Lower leg skin (tissue), 4 donors: ENCODE measurements around the gene NOTCH1. TPM values are rescaled to one million over a fixed set of nuclear protein-coding genes. Genes with fewer than 3 reads are reported as not detected.

ENCODE experiments used
- DNase-seq, 2 donors: peaks; one replicate each; pipeline ENCODE4 v3.0.0-alpha.2; 2019; ENCODE audit warnings: low spot score in 2 of 2
- H3K4me3 ChIP-seq: fragments of 200-600 bp; sonication (generic); 2 replicates; pipeline ENCODE4 v1.5.1; 2017; ENCODE audit warnings: mild to moderate bottlenecking, low read depth; ENCODE audit not compliant: poor library complexity, severe bottlenecking
- CTCF ChIP-seq, 3 donors: fragments of 450-650 bp; IDR thresholded peaks; one replicate each; pipeline ENCODE4 v1.5.1; 2016; ENCODE audit warnings: antibody characterized with exemption in 3 of 3, mild to moderate bottlenecking in 3 of 3, moderate library complexity in 2 of 3
- POLR2A ChIP-seq, 2 donors: fragments of 450-650 bp; IDR thresholded peaks; one replicate each; pipeline ENCODE4 v1.6.1; 2016 to 2017; ENCODE audit warnings: antibody characterized with exemption in 2 of 2, mild to moderate bottlenecking in 1 of 2, moderate library complexity in 1 of 2
- WGBS, 2 donors: methylation state at CpG; one replicate each; pipeline ENCODE4 v1.1.5; 2018; 5-methylcytosine and 5-hydroxymethylcytosine counted together
- intact Hi-C: fragments of 100-400 bp; cut with DNase I; formaldehyde crosslinking; loops from one replicate; pipeline ENCODE4 v1.15.0; 2023; ENCODE audit warnings: low total_unique reads
- total RNA-seq, 4 donors: library from RNA; depleted of rRNA; stranded (reverse); fragments of >200 nt; gene quantifications; one replicate each; pipeline ENCODE4 v1.1.0, GENCODE V29; 2016

Gene NOTCH1
- total RNA-seq, 4 donors from 2014 or later: 79.7 to 95.3 (median 82.8) TPM

GRCh38 chr9:136533775-136534157, 12.1 kb downstream of the NOTCH1 start:
- DNase-seq: peak in 1 of 2 donors; percentile 95
- H3K4me3 ChIP-seq: no peak overlapping the region
- intact Hi-C loops: no loop called here
- WGBS, 2 donors: 42 to 43% methylated on average over 20 to 22 of the region's 22 CpGs
- TF ChIP-seq CTCF (IDR thresholded peaks at IDR 0.05) (no peak), POLR2A (IDR thresholded peaks at IDR 0.05) (no peak)

- intact Hi-C loops: no loop called here
- 57 to 60% methylated on average over 19 to 22 of the region's 35 CpGs for WGBS, 2 donors
- H3K4me3 ChIP-seq: no peak overlapping the region
- no peak for DNase-seq
- no peak for TF ChIP-seq POLR2A (IDR thresholded peaks at IDR 0.05)
- TF ChIP-seq CTCF (IDR thresholded peaks at IDR 0.05): no peak
Observed at GRCh38 chr9:136532799-136533774, 12.8 kb downstream of the NOTCH1 start.

- 50 to 65% methylated on average over 22 to 39 of the region's 39 CpGs for WGBS, 2 donors
- DNase-seq: no peak
- TF ChIP-seq CTCF (IDR thresholded peaks at IDR 0.05) (no peak), POLR2A (IDR thresholded peaks at IDR 0.05) (no peak)
- no peak overlapping the region for H3K4me3 ChIP-seq
- intact Hi-C loops: no loop called here
Observed at GRCh38 chr9:136531904-136532798, 13.7 kb downstream of the NOTCH1 start.

GRCh38 chr9:136531186-136531903, 14.5 kb downstream of the NOTCH1 start:
- intact Hi-C loops: no loop called here

More at GRCh38 chr9:136531186-136531903, 14.5 kb downstream of the NOTCH1 start:
- 80% methylated on average over 32 to 36 of the region's 37 CpGs for WGBS, 2 donors
- DNase-seq: no peak
- H3K4me3 ChIP-seq: no peak overlapping the region
- TF ChIP-seq POLR2A (IDR thresholded peaks at IDR 0.05): no peak
- no peak for TF ChIP-seq CTCF (IDR thresholded peaks at IDR 0.05)
